ENCODE measurements around the gene C14orf119.

Gene C14orf119

GRCh38 chr14:23126548-23127278, 31.4 kb downstream of the C14orf119 start:
- no peak for DNase-seq (ENCODE audit: low read depth)

DNA sequence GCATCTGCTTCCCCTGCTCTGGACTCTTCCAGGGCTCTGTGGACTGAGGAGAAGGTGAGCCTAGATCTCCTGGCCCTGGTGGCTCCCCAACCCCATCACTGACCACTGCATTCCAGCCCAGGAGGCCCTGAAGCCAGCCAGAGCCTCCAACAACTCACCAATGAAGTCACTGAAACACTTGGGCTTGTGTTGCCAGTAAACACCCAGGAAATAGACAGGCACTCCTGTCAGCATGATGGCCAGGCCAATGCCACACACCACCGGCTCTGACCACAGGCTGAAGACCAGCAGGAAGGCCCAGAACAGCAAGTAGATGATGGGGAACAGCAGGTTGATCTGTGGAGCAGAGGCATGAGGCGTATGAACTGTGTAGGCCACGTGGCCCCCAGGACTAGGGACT, 32.6 kb downstream of the C14orf119 start:
- no peak for DNase-seq (ENCODE audit: low read depth)

GRCh38 chr14:23128969-23129758, 33.9 kb downstream of the C14orf119 start:
- no peak for DNase-seq (ENCODE audit: low read depth)

DNA sequence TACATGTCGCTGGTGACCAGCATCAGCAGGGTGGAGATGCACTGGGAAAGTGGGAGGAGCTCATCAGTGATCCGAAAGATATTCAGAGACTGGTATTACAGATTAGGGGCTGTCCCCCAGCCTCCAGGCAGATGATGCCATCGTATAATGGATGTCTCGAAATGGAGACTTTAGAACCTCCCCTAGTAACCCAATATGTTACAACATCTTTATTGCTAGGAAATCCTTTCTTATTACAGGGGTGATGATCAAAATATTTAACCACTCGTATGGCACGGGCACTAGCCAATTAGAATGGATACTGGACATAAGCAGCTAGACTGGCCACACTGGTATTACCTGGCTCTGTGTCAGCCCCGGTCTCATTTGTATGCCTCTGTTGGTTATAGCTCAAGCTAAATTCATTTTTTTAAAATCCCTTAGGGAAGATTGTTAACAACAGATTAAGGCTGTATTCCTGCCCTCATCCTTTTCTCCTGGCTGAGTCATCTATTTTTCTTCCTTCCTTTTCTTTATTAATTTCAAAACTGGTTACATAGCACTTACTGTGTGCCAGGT, 34.5 kb downstream of the C14orf119 start:
- no peak for DNase-seq (ENCODE audit: low read depth)

DNA sequence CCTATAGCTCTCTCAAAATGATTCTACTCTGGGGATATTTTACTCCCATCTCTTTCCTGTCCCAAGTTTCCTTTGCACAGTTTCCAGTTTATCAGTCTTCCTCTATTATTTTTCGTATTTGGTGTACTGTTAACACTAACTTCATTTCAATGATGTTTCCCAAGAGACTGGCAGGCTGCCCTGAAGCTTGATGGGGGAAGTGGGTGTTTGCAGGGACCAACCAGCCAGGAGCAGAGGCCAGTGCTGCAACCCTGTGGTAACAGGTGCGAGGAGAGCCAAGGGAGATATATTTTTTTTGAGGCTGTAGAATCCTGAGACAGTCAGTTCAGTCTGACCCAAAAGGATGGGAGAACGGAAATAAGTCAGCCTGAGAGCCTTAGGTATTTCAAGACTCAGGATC, 35.6 kb downstream of the C14orf119 start:
- DNase-seq (ENCODE audit: low read depth), result no peak

DNA sequence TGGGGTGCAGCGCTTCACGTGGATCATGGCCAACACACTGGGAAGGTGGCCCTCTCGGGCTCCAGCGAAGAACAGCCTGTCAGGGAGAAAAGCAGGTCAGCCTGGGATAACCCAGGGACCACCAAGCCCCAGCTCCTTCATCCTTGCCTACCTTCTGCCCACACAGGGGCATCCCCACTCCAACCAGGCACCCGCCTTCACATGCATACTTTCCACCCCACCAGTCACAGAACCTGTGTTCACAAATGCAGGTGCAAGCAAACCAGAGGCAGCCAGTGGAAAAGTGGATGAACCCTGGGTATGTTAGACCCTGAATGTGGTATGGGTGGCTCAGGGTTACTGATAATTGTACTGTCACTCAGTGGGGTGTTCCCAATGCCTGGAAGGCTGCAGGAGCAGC, 36.2 kb downstream of the C14orf119 start:
- no peak for DNase-seq (ENCODE audit: low read depth)

GRCh38 chr14:23132970-23133369, 37.7 kb downstream of the C14orf119 start:
- no peak for DNase-seq (ENCODE audit: low read depth)

DNA sequence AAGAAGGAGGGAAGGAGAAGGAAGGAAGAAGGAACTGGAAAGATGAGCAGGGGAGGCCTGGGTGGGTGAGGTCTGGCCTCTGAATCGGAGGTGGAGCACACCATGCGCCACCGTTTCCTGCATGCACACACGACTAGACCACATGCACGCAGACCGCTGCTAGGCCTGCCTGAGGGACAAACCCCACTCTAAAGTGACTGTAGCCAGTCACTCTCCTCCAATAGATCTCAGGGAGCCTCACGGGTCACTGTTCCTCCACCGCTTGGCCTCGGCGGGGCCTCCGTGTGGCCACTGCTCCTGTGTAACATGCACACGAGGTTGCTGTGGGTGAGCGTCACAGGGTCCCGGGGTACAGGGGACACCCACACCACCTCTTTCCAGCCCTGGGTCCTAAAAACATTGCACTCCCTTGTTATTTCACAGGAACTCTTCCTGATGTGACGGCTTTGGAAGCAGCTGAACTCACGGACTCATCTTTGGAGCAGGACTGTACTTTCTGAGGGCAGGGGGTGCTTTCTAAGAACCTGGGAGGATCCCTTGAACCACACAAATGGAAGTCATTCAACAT, 41.3 kb downstream of the C14orf119 start:
- DNase-seq (ENCODE audit: low read depth), result no peak

GRCh38 chr14:23137192-23137812, 42.0 kb downstream of the C14orf119 start:
- DNase-seq (ENCODE audit: low read depth), result no peak

DNA sequence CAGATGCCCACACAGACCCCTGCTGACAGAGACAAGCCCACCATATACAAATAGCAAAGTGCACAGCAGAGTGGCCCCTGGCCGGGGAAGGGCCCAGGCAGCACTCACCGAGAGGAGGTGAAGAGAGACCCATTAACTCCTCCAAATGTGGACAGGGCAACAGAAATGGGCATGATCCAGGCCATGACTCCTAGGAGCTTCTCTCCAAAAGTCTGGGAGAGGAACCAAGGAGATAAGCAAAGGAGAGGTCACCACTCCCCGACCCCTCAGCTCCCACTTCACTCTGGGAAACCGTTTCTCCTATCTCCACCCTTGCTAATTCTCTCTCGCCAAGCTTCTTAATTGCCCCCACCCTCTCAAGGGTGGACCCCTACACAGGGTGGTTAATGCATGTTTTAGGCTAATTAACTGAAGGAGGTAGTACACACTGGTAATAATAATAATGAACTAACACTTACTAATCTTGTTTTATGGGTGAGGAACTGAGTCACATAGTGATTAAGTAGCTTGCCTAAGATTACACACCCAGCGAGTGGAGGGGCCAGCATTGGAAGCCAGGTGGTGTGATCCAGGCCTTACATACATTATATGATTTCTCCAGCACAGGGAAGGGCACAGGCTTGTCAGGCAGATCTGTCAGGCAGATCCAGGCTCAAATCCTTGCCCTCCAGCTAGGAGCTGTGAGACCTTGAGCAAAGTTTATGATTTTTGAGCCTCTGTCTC, 42.7 kb downstream of the C14orf119 start:
- DNase-seq (ENCODE audit: low read depth), result no peak

GRCh38 chr14:23139874-23140273, 44.6 kb downstream of the C14orf119 start:
- no peak for DNase-seq (ENCODE audit: low read depth)

GRCh38 chr14:23140371-23140770, 45.1 kb downstream of the C14orf119 start:
- DNase-seq (ENCODE audit: low read depth), result no peak

- no peak for DNase-seq (ENCODE audit: low read depth)
Observed at GRCh38 chr14:23141706-23142444, 46.6 kb downstream of the C14orf119 start.

DNA sequence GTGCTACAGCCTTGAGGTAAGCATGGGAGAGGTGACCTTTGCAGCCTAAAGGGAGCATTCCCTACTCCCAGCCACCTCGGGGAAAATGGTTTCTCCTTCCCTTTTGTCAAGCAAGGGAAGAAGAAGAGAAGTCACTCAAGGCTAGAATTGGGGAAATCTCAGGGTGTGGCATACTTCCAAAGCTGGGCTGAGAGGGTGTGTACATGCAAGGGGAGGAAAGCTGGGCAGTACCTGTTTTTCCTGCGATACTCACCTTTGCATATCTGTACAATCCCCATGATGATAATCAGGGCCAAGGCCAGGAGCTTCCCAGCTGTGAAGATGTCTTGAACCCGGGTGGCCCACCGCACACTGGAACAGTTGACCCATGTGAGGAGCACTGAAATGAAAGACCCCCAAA, 47.5 kb downstream of the C14orf119 start:
- no peak for DNase-seq (ENCODE audit: low read depth)

DNA sequence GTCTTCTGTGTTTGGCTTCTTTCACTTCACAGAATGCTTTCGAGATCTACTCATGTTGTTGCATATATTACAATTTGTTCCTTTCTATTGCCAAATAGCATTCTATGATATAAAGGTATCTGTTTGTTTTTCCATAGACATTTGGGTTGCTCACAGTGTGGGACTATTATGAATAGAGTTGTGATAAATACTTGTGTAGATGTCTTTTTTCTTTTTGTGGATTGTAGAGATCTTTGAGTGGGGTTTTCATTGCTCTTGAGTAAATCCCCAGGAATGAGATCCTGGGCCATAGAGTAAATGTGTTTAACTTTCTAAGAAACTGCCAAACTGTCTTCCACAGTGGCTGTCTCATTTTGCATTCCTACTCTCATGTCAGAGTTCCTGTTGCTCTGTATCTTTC, 48.6 kb downstream of the C14orf119 start:
- DNase-seq (ENCODE audit: low read depth), result no peak

- DNase-seq (ENCODE audit: low read depth), result no peak
Observed at GRCh38 chr14:23145794-23146350, 50.6 kb downstream of the C14orf119 start.

DNA sequence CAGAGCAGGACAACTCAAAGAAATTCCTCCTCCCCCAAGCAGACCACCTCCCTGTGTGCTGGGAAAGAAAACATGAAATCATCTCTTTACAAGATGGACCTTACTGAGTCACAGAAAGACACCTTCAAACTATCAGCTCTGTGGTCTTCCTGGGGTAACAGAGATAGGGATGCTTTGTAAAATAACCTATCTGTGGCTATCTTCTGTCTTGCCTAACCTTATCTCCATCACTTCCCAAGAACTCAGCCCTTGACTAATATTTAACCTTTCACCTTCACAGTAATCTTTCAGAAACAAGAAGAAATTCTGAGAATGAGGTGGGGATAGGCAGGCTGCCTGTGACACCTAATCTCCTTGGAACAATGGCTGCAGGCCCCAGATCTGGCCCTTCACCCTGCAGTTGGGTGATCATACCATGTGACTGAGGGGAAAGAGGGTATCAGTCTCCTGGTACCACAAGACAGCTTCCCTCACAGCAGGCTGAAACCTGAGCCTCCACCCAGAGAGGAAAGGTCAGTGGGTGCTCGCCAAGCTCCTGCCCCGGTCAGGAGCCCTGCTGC, 51.1 kb downstream of the C14orf119 start:
- no peak for DNase-seq (ENCODE audit: low read depth)

GRCh38 chr14:23146980-23147379, 51.7 kb downstream of the C14orf119 start:
- DNase-seq (ENCODE audit: low read depth), result no peak

GRCh38 chr14:23147676-23148075, 52.4 kb downstream of the C14orf119 start:
- no peak for DNase-seq (ENCODE audit: low read depth)

GRCh38 chr14:23148591-23149249, 53.4 kb downstream of the C14orf119 start:
- DNase-seq (ENCODE audit: low read depth), result no peak
